Neural cell (in vitro differentiated cells): Measurements from ENCODE around the gene WRAP53.

Experiments used
- CTCF ChIP-seq: fragments of 450-650 bp; IDR thresholded peaks from 2 replicates; pipeline ENCODE4 v1.5.1; 2014; ENCODE audit warnings: antibody characterized with exemption, mild to moderate bottlenecking, moderate library complexity; ENCODE audit not compliant: poor library complexity, severe bottlenecking
- EP300 ChIP-seq: fragments of 450-650 bp; conservative IDR thresholded peaks from 2 replicates; pipeline ENCODE4 v1.6.1; 2014; ENCODE audit warnings: antibody characterized with exemption, mild to moderate bottlenecking, moderate library complexity; ENCODE audit not compliant: poor library complexity, severe bottlenecking
- EZH2 ChIP-seq: fragments of 200-600, 300-800 bp; shearing (Covaris generic), sonication (generic); IDR thresholded peaks from 2 replicates; pipeline ENCODE4 v1.6.1; 2014; ENCODE audit warnings: antibody characterized with exemption, low read length, borderline replicate concordance, mild to moderate bottlenecking; ENCODE audit not compliant: insufficient read depth, poor library complexity, severe bottlenecking
- MXI1 ChIP-seq: fragments of 450-650 bp; conservative IDR thresholded peaks from 2 replicates; pipeline ENCODE4 v1.6.1; 2014; ENCODE audit warnings: antibody characterized with exemption, mild to moderate bottlenecking; ENCODE audit not compliant: poor library complexity, severe bottlenecking
- POLR2AphosphoS5 ChIP-seq: IDR thresholded peaks from 2 replicates; pipeline ENCODE4 v1.6.1; 2012
- REST ChIP-seq: IDR thresholded peaks from 2 replicates; pipeline ENCODE4 v1.6.1; 2012; ENCODE audit warnings: borderline replicate concordance
- SMC3 ChIP-seq: fragments of 450-650 bp; conservative IDR thresholded peaks from 2 replicates; pipeline ENCODE4 v1.6.1; 2014; ENCODE audit warnings: antibody characterized with exemption, mild to moderate bottlenecking, moderate library complexity; ENCODE audit not compliant: poor library complexity
- TAF1 ChIP-seq: IDR thresholded peaks from 2 replicates; pipeline ENCODE4 v1.6.1; 2012; ENCODE audit warnings: low read depth

GRCh38 chr17:7700510-7700909 is 12.2 kb downstream of the WRAP53 start:
- TF ChIP-seq EP300 (no peak), CTCF (no peak), EZH2 (no peak), POLR2AphosphoS5 (no peak), MXI1 (no peak), TAF1 (no peak), SMC3 (no peak), REST (no peak)
